PC-3 (cell line): Measurements from ENCODE around the gene CARF.

Experiments
- EZH2 ChIP-seq: fragments of 300-600 bp; sonication (generic); IDR thresholded peaks from one replicate; pipeline ENCODE4 v1.6.1; 2017; ENCODE audit warnings: antibody characterized with exemption, mild to moderate bottlenecking, low read length; ENCODE audit not compliant: unreplicated experiment
- TF ChIP-seq, protein P1 (sequence below): fragments of 300-600 bp; sonication (generic); conservative IDR thresholded peaks from 2 replicates; pipeline ENCODE4 v1.5.1; 2017; ENCODE audit warnings: antibody characterized with exemption, low read depth, mild to moderate bottlenecking, low read length

DNA sequence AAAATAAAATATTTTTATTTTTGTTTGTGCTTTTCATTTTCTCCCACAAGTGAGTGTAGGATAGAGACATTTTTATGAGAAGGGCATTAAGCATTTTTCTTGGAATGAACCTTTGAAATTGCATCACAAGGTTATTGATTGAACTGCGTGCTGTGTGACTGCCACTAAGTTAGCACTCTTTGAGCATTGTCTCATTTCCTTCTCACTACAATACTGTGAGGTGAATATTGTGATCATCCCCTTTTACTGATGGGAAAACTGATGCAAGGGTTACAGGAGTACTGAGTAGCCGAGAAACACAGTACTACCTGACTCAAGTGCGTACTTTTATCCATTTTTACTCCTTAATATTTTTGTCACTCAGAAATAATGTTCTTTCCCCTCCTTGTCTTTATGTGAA lies 104.6 kb downstream of the CARF start:
- no peak for TF ChIP-seq EZH2
- TF ChIP-seq, protein P1, sequence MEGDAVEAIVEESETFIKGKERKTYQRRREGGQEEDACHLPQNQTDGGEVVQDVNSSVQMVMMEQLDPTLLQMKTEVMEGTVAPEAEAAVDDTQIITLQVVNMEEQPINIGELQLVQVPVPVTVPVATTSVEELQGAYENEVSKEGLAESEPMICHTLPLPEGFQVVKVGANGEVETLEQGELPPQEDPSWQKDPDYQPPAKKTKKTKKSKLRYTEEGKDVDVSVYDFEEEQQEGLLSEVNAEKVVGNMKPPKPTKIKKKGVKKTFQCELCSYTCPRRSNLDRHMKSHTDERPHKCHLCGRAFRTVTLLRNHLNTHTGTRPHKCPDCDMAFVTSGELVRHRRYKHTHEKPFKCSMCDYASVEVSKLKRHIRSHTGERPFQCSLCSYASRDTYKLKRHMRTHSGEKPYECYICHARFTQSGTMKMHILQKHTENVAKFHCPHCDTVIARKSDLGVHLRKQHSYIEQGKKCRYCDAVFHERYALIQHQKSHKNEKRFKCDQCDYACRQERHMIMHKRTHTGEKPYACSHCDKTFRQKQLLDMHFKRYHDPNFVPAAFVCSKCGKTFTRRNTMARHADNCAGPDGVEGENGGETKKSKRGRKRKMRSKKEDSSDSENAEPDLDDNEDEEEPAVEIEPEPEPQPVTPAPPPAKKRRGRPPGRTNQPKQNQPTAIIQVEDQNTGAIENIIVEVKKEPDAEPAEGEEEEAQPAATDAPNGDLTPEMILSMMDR = no peak
